MM.1S (cell line): ENCODE data around the gene SORCS2.

ENCODE experiments used
- DNase-seq: peaks from one replicate; pipeline ENCODE4 v3.0.0-alpha.2; 2015
- H2AFZ ChIP-seq: fragments of 300-600 bp; sonication (generic); 2 replicates; pipeline ENCODE4 v1.6.0; 2016; ENCODE audit warnings: antibody characterized with exemption, low read length
- H3F3A ChIP-seq: fragments of 300-600 bp; sonication (generic); 2 replicates; pipeline ENCODE4 v1.6.1; 2016; ENCODE audit warnings: mild to moderate bottlenecking, antibody characterized with exemption, low read length, moderate library complexity, mixed read lengths; ENCODE audit not compliant: insufficient read depth
- H3K27ac ChIP-seq: fragments of 300-600 bp; sonication (generic); 2 replicates; pipeline ENCODE4 v1.5.1; 2016; ENCODE audit warnings: mild to moderate bottlenecking, low read length
- H3K27me3 ChIP-seq: fragments of 300-600 bp; sonication (generic); replicated peaks from 2 replicates; pipeline ENCODE4 v1.6.0; 2016; ENCODE audit warnings: low read length; ENCODE audit not compliant: insufficient read depth
- H3K36me3 ChIP-seq: fragments of 300-600 bp; sonication (generic); replicated peaks from 2 replicates; pipeline ENCODE4 v1.6.1; 2016; ENCODE audit warnings: mild to moderate bottlenecking, low read length, mixed read lengths; ENCODE audit not compliant: insufficient read depth
- H3K4me1 ChIP-seq: fragments of 300-600 bp; sonication (generic); 2 replicates; pipeline ENCODE4 v1.6.1; 2016; ENCODE audit warnings: low read length, mixed read lengths
- H3K4me2 ChIP-seq: fragments of 300-600 bp; sonication (generic); 2 replicates; pipeline ENCODE4 v1.6.0; 2016; ENCODE audit warnings: low read depth, low read length
- H3K4me3 ChIP-seq: fragments of 300-600 bp; sonication (generic); 2 replicates; pipeline ENCODE4 v1.5.1; 2016; ENCODE audit warnings: low read length, mixed read lengths
- H3K79me2 ChIP-seq: fragments of 300-600 bp; sonication (generic); 2 replicates; pipeline ENCODE4 v1.6.1; 2016; ENCODE audit warnings: mixed run types, low read length, mixed read lengths
- H3K9ac ChIP-seq: fragments of 300-600 bp; sonication (generic); 2 replicates; pipeline ENCODE4 v1.6.1; 2016; ENCODE audit warnings: low read length, mixed read lengths
- H3K9me2 ChIP-seq: fragments of 300-600 bp; sonication (generic); replicated peaks from 2 replicates; pipeline ENCODE4 v1.6.1; 2016; ENCODE audit warnings: mild to moderate bottlenecking, low read length, mixed read lengths; ENCODE audit not compliant: insufficient read depth
- H3K9me3 ChIP-seq: fragments of 300-600 bp; sonication (generic); replicated peaks from 2 replicates; pipeline ENCODE4 v1.6.1; 2016; ENCODE audit warnings: mild to moderate bottlenecking, low read length, mixed read lengths; ENCODE audit not compliant: insufficient read depth
- H4K20me1 ChIP-seq: fragments of 300-600 bp; sonication (generic); 2 replicates; pipeline ENCODE4 v1.6.1; 2016; ENCODE audit warnings: mild to moderate bottlenecking, low read length, moderate library complexity, mixed read lengths; ENCODE audit not compliant: insufficient read depth
- EZH2 ChIP-seq: fragments of 300-600 bp; sonication (generic); optimal IDR thresholded peaks from 2 replicates; pipeline ENCODE3; 2017; ENCODE audit warnings: low read depth, mild to moderate bottlenecking, antibody characterized with exemption, low read length, mixed read lengths
- EZH2phosphoT487 ChIP-seq: fragments of 300-600 bp; sonication (generic); IDR thresholded peaks from 2 replicates; pipeline ENCODE4 v1.6.1; 2018; ENCODE audit warnings: antibody characterized with exemption, low read length
- TF ChIP-seq, protein P1 (sequence below): fragments of 300-600 bp; sonication (generic); IDR thresholded peaks from 2 replicates; pipeline ENCODE4 v1.5.1; 2016; ENCODE audit warnings: antibody characterized with exemption, low read length, mixed read lengths

Gene SORCS2

DNA sequence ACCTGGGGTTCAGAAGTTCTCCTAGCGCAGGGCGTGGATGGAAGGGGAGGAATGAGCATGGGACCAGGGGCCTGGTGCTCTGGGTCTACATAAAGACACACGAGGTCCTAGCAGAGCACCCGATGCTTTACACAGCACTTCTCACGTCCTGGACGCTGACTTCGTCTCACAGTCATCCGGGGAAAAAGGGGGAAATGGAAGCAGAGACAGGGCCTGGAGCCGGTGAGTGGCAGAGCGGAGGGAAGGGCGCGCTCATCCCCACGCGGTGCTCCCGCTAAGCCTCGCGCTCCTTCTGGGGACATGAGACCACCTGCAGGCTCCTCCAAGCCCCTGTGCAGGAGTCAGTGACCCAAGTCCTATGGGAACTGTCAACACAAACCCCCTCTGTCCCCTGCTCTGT is 589.7 kb downstream of the SORCS2 start:
- Histone ChIP-seq H2AFZ (no peak overlapping the region), H3K9ac (no peak overlapping the region), H3K9me3 (no peaks in the 10 kb centered on the region), H3K27ac (no peak overlapping the region), H3K36me3 (no peaks in the 10 kb centered on the region), H3K27me3 (peaks cover 79% of the 10 kb centered on the region), H3K9me2 (no peaks in the 10 kb centered on the region), H3K4me3 (no peak overlapping the region), H3F3A (no peaks in the 10 kb centered on the region), H3K79me2 (no peaks in the 10 kb centered on the region), H3K4me1 (no peaks in the 10 kb centered on the region), H3K4me2 (no peak overlapping the region), H4K20me1 (no peaks in the 10 kb centered on the region)
- no peak for TF ChIP-seq EZH2
- TF ChIP-seq EZH2phosphoT487, result no peak
- TF ChIP-seq, protein P1, sequence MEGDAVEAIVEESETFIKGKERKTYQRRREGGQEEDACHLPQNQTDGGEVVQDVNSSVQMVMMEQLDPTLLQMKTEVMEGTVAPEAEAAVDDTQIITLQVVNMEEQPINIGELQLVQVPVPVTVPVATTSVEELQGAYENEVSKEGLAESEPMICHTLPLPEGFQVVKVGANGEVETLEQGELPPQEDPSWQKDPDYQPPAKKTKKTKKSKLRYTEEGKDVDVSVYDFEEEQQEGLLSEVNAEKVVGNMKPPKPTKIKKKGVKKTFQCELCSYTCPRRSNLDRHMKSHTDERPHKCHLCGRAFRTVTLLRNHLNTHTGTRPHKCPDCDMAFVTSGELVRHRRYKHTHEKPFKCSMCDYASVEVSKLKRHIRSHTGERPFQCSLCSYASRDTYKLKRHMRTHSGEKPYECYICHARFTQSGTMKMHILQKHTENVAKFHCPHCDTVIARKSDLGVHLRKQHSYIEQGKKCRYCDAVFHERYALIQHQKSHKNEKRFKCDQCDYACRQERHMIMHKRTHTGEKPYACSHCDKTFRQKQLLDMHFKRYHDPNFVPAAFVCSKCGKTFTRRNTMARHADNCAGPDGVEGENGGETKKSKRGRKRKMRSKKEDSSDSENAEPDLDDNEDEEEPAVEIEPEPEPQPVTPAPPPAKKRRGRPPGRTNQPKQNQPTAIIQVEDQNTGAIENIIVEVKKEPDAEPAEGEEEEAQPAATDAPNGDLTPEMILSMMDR, result no peak
- no peak for DNase-seq

DNA sequence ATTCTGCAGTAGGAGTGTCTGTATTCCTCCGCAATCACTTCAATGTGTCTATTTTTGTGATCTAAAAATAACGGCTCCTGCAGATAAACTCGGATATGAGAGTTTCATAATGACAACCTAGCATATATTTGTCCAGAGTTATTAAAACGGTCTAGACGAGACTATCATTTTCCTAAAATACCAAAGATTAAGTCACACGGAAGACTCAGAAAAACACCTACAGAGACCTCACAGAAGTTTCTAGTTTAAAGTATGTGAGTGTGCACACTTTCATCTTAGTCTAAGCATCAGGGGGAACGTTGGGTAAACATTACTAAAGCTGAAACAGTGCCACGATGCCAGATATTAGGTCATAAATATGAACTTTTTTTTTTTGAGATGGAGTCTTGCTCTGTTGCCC is 590.4 kb downstream of the SORCS2 start:
- no peaks in the 10 kb centered on the region for H3K9me3 ChIP-seq
- DNase-seq, result no peak
- H3K79me2 ChIP-seq, result no peaks in the 10 kb centered on the region
- no peaks in the 10 kb centered on the region for H3K36me3 ChIP-seq
- no peak for TF ChIP-seq EZH2phosphoT487
- TF ChIP-seq, protein P1, result no peak
- TF ChIP-seq EZH2, result no peak
- no peak overlapping the region for H3K4me3 ChIP-seq
- H3K9me2 ChIP-seq, result no peaks in the 10 kb centered on the region
- no peak overlapping the region for H3K9ac ChIP-seq
- no peaks in the 10 kb centered on the region for H3F3A ChIP-seq
- peaks cover 79% of the 10 kb centered on the region for H3K27me3 ChIP-seq
- H2AFZ ChIP-seq, result no peak overlapping the region
- H4K20me1 ChIP-seq, result no peaks in the 10 kb centered on the region
- no peak overlapping the region for H3K4me2 ChIP-seq
- no peak overlapping the region for H3K27ac ChIP-seq
- no peaks in the 10 kb centered on the region for H3K4me1 ChIP-seq

DNA sequence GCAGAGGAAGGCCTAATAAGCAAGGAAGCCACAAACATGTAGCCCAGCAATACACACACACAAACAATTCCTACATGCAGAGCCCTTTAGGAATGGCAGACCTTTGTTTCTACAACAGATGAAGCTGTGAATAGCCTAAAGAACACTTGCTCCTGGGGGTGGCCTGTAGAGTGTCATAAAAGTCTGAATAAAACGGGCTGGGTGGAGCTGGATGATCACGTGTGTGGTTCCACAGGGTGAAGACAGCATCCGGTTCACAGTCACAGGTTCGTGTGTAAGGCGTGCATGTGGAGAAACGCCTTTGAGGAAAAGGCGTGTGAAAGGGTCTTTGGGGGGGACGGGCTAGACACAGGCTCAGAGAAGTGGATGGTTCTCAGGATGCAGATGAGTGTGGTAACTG is 591.2 kb downstream of the SORCS2 start:
- Histone ChIP-seq H3K27me3 (peaks cover 77% of the 10 kb centered on the region), H3K9ac (no peak overlapping the region), H3K4me2 (no peak overlapping the region), H3K4me1 (no peaks in the 10 kb centered on the region), H3K9me3 (no peaks in the 10 kb centered on the region), H3F3A (no peaks in the 10 kb centered on the region), H3K9me2 (no peaks in the 10 kb centered on the region), H3K27ac (no peak overlapping the region), H4K20me1 (no peaks in the 10 kb centered on the region), H3K79me2 (no peaks in the 10 kb centered on the region), H3K36me3 (no peaks in the 10 kb centered on the region), H2AFZ (no peak overlapping the region), H3K4me3 (no peak overlapping the region)
- no peak for DNase-seq
- TF ChIP-seq EZH2 (no peak), EZH2phosphoT487 (no peak)
- TF ChIP-seq, protein P1, result no peak
